HepG2 (cell line): ENCODE results near the gene WDR53.

Experiments
- ARNT ChIP-seq: fragments of 450-650 bp; IDR thresholded peaks from 2 replicates; pipeline ENCODE4 v1.6.1; 2017
- EP300 ChIP-seq, 3 experiments: sonication (generic) in 1 of 3; formaldehyde crosslinking in 1 of 3; IDR thresholded peaks; 2 replicates each; pipeline versions ENCODE4 v1.5.1 to v1.6.1; 2011 to 2020; ENCODE audit warnings: low read depth in 2 of 3, low read length in 2 of 3, borderline replicate concordance in 1 of 3, improper control_type of control experiment in 1 of 3, mild to moderate bottlenecking in 1 of 3, missing genetic modification reagents in 1 of 3, moderate library complexity in 1 of 3
- FOXK2 ChIP-seq: fragments of 450-650 bp; IDR thresholded peaks from 2 replicates; pipeline ENCODE4 v1.6.1; 2016
- MTA1 ChIP-seq: sonication (generic); formaldehyde crosslinking; IDR thresholded peaks from 2 replicates; pipeline ENCODE4 v1.4.0; 2020; ENCODE audit warnings: missing genetic modification reagents, mild to moderate bottlenecking, borderline replicate concordance
- PHF8 ChIP-seq: sonication (generic); formaldehyde crosslinking; IDR thresholded peaks from 2 replicates; pipeline ENCODE4 v1.5.0; 2020; ENCODE audit warnings: missing genetic modification reagents
- STAG1 ChIP-seq: sonication (generic); formaldehyde crosslinking; IDR thresholded peaks from 2 replicates; pipeline ENCODE4 v1.4.0; 2020; ENCODE audit warnings: missing genetic modification reagents
- ZFP36 ChIP-seq: fragments of 150-350 bp; IDR thresholded peaks from 2 replicates; pipeline ENCODE4 v1.6.1; 2018; ENCODE audit warnings: borderline replicate concordance, low read length, low read depth; ENCODE audit not compliant: partially characterized antibody
- ZNF510 ChIP-seq: sonication (generic); formaldehyde crosslinking; IDR thresholded peaks from 2 replicates; pipeline ENCODE4 v1.4.0; 2020; ENCODE audit warnings: low read depth, mild to moderate bottlenecking, missing genetic modification reagents
- TF ChIP-seq, protein P1 (sequence below): sonication (generic); formaldehyde crosslinking; IDR thresholded peaks from 2 replicates; pipeline ENCODE4 v1.5.0; 2020; ENCODE audit warnings: mild to moderate bottlenecking, missing genetic modification reagents, moderate library complexity
- TF ChIP-seq, protein P2 (sequence below): sonication (generic); formaldehyde crosslinking; conservative IDR thresholded peaks from 2 replicates; pipeline ENCODE4 v1.5.0; 2020; ENCODE audit warnings: missing genetic modification reagents
- TF ChIP-seq, protein P3 (sequence below): sonication (generic); formaldehyde crosslinking; IDR thresholded peaks from 2 replicates; pipeline ENCODE4 v1.5.0; 2020; ENCODE audit warnings: missing genetic modification reagents

DNA sequence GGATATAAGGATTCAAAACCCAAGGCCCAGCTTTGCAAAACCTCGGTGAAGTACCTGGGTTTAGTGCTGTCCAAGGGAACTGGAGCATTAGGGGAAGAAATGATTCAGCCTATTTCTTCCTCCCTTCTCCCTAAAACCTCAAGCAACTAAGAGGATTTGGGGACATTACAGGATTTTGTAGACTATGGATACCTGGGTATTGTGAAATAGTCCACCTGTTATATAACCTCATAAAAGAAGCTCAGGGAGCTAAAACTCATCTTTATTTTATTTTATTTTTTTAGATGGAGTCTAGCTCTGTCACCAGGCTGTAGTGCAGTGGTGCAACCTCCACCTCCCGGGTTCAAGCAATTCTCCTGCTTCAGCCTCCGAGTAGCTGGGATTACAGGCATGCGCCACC, 44.5 kb downstream of the WDR53 start:
- no peak for TF ChIP-seq ARNT
- no peak for TF ChIP-seq PHF8 (CRISPR knock-in tag)
- TF ChIP-seq FOXK2, result no peak
- TF ChIP-seq ZNF510 (CRISPR knock-in tag), result no peak
- TF ChIP-seq, protein P1, sequence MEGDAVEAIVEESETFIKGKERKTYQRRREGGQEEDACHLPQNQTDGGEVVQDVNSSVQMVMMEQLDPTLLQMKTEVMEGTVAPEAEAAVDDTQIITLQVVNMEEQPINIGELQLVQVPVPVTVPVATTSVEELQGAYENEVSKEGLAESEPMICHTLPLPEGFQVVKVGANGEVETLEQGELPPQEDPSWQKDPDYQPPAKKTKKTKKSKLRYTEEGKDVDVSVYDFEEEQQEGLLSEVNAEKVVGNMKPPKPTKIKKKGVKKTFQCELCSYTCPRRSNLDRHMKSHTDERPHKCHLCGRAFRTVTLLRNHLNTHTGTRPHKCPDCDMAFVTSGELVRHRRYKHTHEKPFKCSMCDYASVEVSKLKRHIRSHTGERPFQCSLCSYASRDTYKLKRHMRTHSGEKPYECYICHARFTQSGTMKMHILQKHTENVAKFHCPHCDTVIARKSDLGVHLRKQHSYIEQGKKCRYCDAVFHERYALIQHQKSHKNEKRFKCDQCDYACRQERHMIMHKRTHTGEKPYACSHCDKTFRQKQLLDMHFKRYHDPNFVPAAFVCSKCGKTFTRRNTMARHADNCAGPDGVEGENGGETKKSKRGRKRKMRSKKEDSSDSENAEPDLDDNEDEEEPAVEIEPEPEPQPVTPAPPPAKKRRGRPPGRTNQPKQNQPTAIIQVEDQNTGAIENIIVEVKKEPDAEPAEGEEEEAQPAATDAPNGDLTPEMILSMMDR, result no peak
- TF ChIP-seq STAG1 (CRISPR knock-in tag), result no peak
- no peak for TF ChIP-seq ZFP36
- no peak for TF ChIP-seq EP300 (IDR thresholded peaks at IDR 0.05; ENCODE audit: low read depth in 2 of 2, low read length in 2 of 2)
- no peak for TF ChIP-seq EP300 (CRISPR knock-in tag; IDR thresholded peaks at IDR 0.05; ENCODE audit: borderline replicate concordance)
- TF ChIP-seq MTA1 (CRISPR knock-in tag), result no peak
- TF ChIP-seq, protein P2, sequence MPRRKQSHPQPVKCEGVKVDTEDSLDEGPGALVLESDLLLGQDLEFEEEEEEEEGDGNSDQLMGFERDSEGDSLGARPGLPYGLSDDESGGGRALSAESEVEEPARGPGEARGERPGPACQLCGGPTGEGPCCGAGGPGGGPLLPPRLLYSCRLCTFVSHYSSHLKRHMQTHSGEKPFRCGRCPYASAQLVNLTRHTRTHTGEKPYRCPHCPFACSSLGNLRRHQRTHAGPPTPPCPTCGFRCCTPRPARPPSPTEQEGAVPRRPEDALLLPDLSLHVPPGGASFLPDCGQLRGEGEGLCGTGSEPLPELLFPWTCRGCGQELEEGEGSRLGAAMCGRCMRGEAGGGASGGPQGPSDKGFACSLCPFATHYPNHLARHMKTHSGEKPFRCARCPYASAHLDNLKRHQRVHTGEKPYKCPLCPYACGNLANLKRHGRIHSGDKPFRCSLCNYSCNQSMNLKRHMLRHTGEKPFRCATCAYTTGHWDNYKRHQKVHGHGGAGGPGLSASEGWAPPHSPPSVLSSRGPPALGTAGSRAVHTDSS (CRISPR knock-in tag), result no peak
- TF ChIP-seq, protein P3, sequence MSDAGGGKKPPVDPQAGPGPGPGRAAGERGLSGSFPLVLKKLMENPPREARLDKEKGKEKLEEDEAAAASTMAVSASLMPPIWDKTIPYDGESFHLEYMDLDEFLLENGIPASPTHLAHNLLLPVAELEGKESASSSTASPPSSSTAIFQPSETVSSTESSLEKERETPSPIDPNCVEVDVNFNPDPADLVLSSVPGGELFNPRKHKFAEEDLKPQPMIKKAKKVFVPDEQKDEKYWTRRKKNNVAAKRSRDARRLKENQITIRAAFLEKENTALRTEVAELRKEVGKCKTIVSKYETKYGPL (CRISPR knock-in tag), result no peak
